ENCODE data around the gene KANK4. TPM values are rescaled to one million over a fixed set of nuclear protein-coding genes. Genes with fewer than 3 reads are reported as not detected.

Gene KANK4
- total and polyA plus RNA-seq, 5 donors from 2014 or later: not detected

- H3K4me1 ChIP-seq (ENCODE audit: control insufficient read depth, insufficient read depth, low read length, poor library complexity, severe bottlenecking): no peaks in the 10 kb centered on the region
- H3K27ac ChIP-seq (ENCODE audit: insufficient read depth, low read length, poor library complexity, severe bottlenecking): no peak overlapping the region
- no peaks in the 10 kb centered on the region for H3K36me3 ChIP-seq (ENCODE audit: control insufficient read depth, insufficient read depth, low read length)
- H3K4me3 ChIP-seq (ENCODE audit: low read depth, low read length): no peak overlapping the region
- no peaks in the 10 kb centered on the region for H3K36me3 Mint-ChIP-seq
- H3K27me3 ChIP-seq (ENCODE audit: control insufficient read depth, insufficient read depth, low read length): no peaks in the 10 kb centered on the region
- ATAC-seq (ENCODE audit: low read depth in 2 of 2): no peak
- H3K27me3 Mint-ChIP-seq: peaks cover 4% of the 10 kb centered on the region
- peak overlapping the region in 1 of 3 donors; percentile 14 for H3K27ac Mint-ChIP-seq
- H3K4me1 Mint-ChIP-seq: peaks cover 0 to 7% (median 1%) of the 10 kb centered on the region in 4 donors
- DNase-seq: no peak
- H3K9me3 Mint-ChIP-seq: peaks cover 0 to 3% (median 0%) of the 10 kb centered on the region in 7 donors
- H3K4me3 Mint-ChIP-seq: no peak overlapping the region
- no peaks in the 10 kb centered on the region for H3K9me3 ChIP-seq (ENCODE audit: control insufficient read depth in 2 of 2, low read length in 2 of 2)
These were observed 53.0 kb downstream of the KANK4 start for GRCh38 chr1:62265956-62266935.

GRCh38 chr1:62263814-62264353 lies 55.4 kb downstream of the KANK4 start:
- no peaks in the 10 kb centered on the region for H3K36me3 ChIP-seq (ENCODE audit: control insufficient read depth, insufficient read depth, low read length)

GRCh38 chr1:62263006-62263813 lies 56.0 kb downstream of the KANK4 start:
- no peaks in the 10 kb centered on the region for H3K27me3 ChIP-seq (ENCODE audit: control insufficient read depth, insufficient read depth, low read length)
- Mint-ChIP-seq H3K36me3 (no peaks in the 10 kb centered on the region), H3K27ac (no peak overlapping the region), H3K4me1 (no peaks in the 10 kb centered on the region), H3K9me3 (peaks cover 0 to 3% (median 0%) of the 10 kb centered on the region in 7 donors), H3K27me3 (peaks cover 18% of the 10 kb centered on the region), H3K4me3 (no peak overlapping the region)
- H3K4me1 ChIP-seq (ENCODE audit: control insufficient read depth, insufficient read depth, low read length, poor library complexity, severe bottlenecking): no peaks in the 10 kb centered on the region
- H3K9me3 ChIP-seq (ENCODE audit: control insufficient read depth in 2 of 2, low read length in 2 of 2): no peaks in the 10 kb centered on the region
- DNase-seq: no peak
- no peak overlapping the region for H3K4me3 ChIP-seq (ENCODE audit: low read depth, low read length)
- H3K36me3 ChIP-seq (ENCODE audit: control insufficient read depth, insufficient read depth, low read length): no peaks in the 10 kb centered on the region
- H3K27ac ChIP-seq (ENCODE audit: insufficient read depth, low read length, poor library complexity, severe bottlenecking): no peak overlapping the region
- ATAC-seq (ENCODE audit: low read depth in 2 of 2): no peak

More at GRCh38 chr1:62263814-62264353, 55.4 kb downstream of the KANK4 start:
- Mint-ChIP-seq H3K36me3 (no peaks in the 10 kb centered on the region), H3K9me3 (peaks cover 0 to 3% (median 0%) of the 10 kb centered on the region in 7 donors), H3K4me1 (no peaks in the 10 kb centered on the region), H3K4me3 (no peak overlapping the region), H3K27ac (no peak overlapping the region), H3K27me3 (peaks cover 14% of the 10 kb centered on the region)
- H3K4me1 ChIP-seq (ENCODE audit: control insufficient read depth, insufficient read depth, low read length, poor library complexity, severe bottlenecking): no peaks in the 10 kb centered on the region
- no peak overlapping the region for H3K27ac ChIP-seq (ENCODE audit: insufficient read depth, low read length, poor library complexity, severe bottlenecking)
- DNase-seq (no peak), ATAC-seq (ENCODE audit: low read depth in 2 of 2) (no peak)
- H3K27me3 ChIP-seq (ENCODE audit: control insufficient read depth, insufficient read depth, low read length): no peaks in the 10 kb centered on the region
- H3K9me3 ChIP-seq (ENCODE audit: control insufficient read depth in 2 of 2, low read length in 2 of 2): no peaks in the 10 kb centered on the region
- H3K4me3 ChIP-seq (ENCODE audit: low read depth, low read length): no peak overlapping the region

- Histone ChIP-seq H3K36me3 (ENCODE audit: control insufficient read depth, insufficient read depth, low read length) (no peaks in the 10 kb centered on the region), H3K4me3 (ENCODE audit: low read depth, low read length) (no peak overlapping the region)
These were observed 58.5 kb downstream of the KANK4 start for GRCh38 chr1:62260688-62261087.

GRCh38 chr1:62259551-62259950 lies 59.7 kb downstream of the KANK4 start:
- H3K36me3 ChIP-seq (ENCODE audit: control insufficient read depth, insufficient read depth, low read length): no peaks in the 10 kb centered on the region
- no peak overlapping the region for H3K27ac ChIP-seq (ENCODE audit: insufficient read depth, low read length, poor library complexity, severe bottlenecking)
- no peaks in the 10 kb centered on the region for H3K9me3 ChIP-seq (ENCODE audit: control insufficient read depth in 2 of 2, low read length in 2 of 2)
- DNase-seq (no peak), ATAC-seq (ENCODE audit: low read depth in 2 of 2) (no peak)
- Mint-ChIP-seq H3K4me1 (no peaks in the 10 kb centered on the region), H3K4me3 (no peak overlapping the region), H3K27me3 (peaks cover 18% of the 10 kb centered on the region), H3K27ac (no peak overlapping the region), H3K36me3 (no peaks in the 10 kb centered on the region), H3K9me3 (peaks cover 0 to 3% (median 0%) of the 10 kb centered on the region in 7 donors)
- H3K27me3 ChIP-seq (ENCODE audit: control insufficient read depth, insufficient read depth, low read length): no peaks in the 10 kb centered on the region
- no peaks in the 10 kb centered on the region for H3K4me1 ChIP-seq (ENCODE audit: control insufficient read depth, insufficient read depth, low read length, poor library complexity, severe bottlenecking)
- no peak overlapping the region for H3K4me3 ChIP-seq (ENCODE audit: low read depth, low read length)

More at GRCh38 chr1:62260688-62261087, 58.5 kb downstream of the KANK4 start:
- Mint-ChIP-seq H3K27ac (peak overlapping the region in 1 of 3 donors; percentile 52), H3K4me3 (no peak overlapping the region), H3K36me3 (no peaks in the 10 kb centered on the region), H3K9me3 (peaks cover 0 to 3% (median 0%) of the 10 kb centered on the region in 7 donors), H3K27me3 (peaks cover 18% of the 10 kb centered on the region), H3K4me1 (no peaks in the 10 kb centered on the region)
- Histone ChIP-seq H3K27ac (ENCODE audit: insufficient read depth, low read length, poor library complexity, severe bottlenecking) (no peak overlapping the region), H3K9me3 (ENCODE audit: control insufficient read depth in 2 of 2, low read length in 2 of 2) (no peaks in the 10 kb centered on the region), H3K4me1 (ENCODE audit: control insufficient read depth, insufficient read depth, low read length, poor library complexity, severe bottlenecking) (no peaks in the 10 kb centered on the region), H3K27me3 (ENCODE audit: control insufficient read depth, insufficient read depth, low read length) (no peaks in the 10 kb centered on the region)
- DNase-seq (no peak), ATAC-seq (ENCODE audit: low read depth in 2 of 2) (no peak)

- DNase-seq: no peak
- H3K9me3 Mint-ChIP-seq: no peaks in the 10 kb centered on the region
- Histone ChIP-seq H3K36me3 (ENCODE audit: control insufficient read depth, insufficient read depth, low read length) (no peaks in the 10 kb centered on the region), H3K27me3 (ENCODE audit: control insufficient read depth, insufficient read depth, low read length) (no peaks in the 10 kb centered on the region), H3K9me3 (ENCODE audit: control insufficient read depth in 2 of 2, low read length in 2 of 2) (no peaks in the 10 kb centered on the region), H3K4me3 (ENCODE audit: low read depth, low read length) (no peak overlapping the region), H3K4me1 (ENCODE audit: control insufficient read depth, insufficient read depth, low read length, poor library complexity, severe bottlenecking) (no peaks in the 10 kb centered on the region), H3K27ac (ENCODE audit: insufficient read depth, low read length, poor library complexity, severe bottlenecking) (no peak overlapping the region)
- no peak for ATAC-seq (ENCODE audit: low read depth in 2 of 2)
- no peaks in the 10 kb centered on the region for H3K36me3 Mint-ChIP-seq
- no peak overlapping the region for H3K27ac Mint-ChIP-seq
- H3K4me1 Mint-ChIP-seq: no peaks in the 10 kb centered on the region
- H3K4me3 Mint-ChIP-seq: no peak overlapping the region
- peaks cover 7% of the 10 kb centered on the region for H3K27me3 Mint-ChIP-seq
These were observed 69.0 kb downstream of the KANK4 start for GRCh38 chr1:62250126-62250726.

- Mint-ChIP-seq H3K27ac (no peak overlapping the region), H3K9me3 (no peaks in the 10 kb centered on the region)
- H3K4me1 ChIP-seq (ENCODE audit: control insufficient read depth, insufficient read depth, low read length, poor library complexity, severe bottlenecking): no peaks in the 10 kb centered on the region
These were observed 71.7 kb downstream of the KANK4 start for GRCh38 chr1:62247391-62248168.

More at GRCh38 chr1:62247391-62248168, 71.7 kb downstream of the KANK4 start:
- Mint-ChIP-seq H3K4me3 (no peak overlapping the region), H3K36me3 (no peaks in the 10 kb centered on the region), H3K4me1 (no peaks in the 10 kb centered on the region), H3K27me3 (peaks cover 11% of the 10 kb centered on the region)
- Histone ChIP-seq H3K4me3 (ENCODE audit: low read depth, low read length) (no peak overlapping the region), H3K9me3 (ENCODE audit: control insufficient read depth in 2 of 2, low read length in 2 of 2) (no peaks in the 10 kb centered on the region), H3K27ac (ENCODE audit: insufficient read depth, low read length, poor library complexity, severe bottlenecking) (no peak overlapping the region), H3K27me3 (ENCODE audit: control insufficient read depth, insufficient read depth, low read length) (no peaks in the 10 kb centered on the region), H3K36me3 (ENCODE audit: control insufficient read depth, insufficient read depth, low read length) (no peaks in the 10 kb centered on the region)
- ATAC-seq (ENCODE audit: low read depth in 2 of 2) (no peak), DNase-seq (no peak)
